PFSK-1 (cell line): ENCODE results near the gene KLK11.

ENCODE experiments used
- POLR2AphosphoS5 ChIP-seq: IDR thresholded peaks from 2 replicates; pipeline ENCODE4 v1.6.1; 2012; ENCODE audit warnings: low read depth, mild to moderate bottlenecking, control low read depth, low read length, moderate library complexity
- SIN3A ChIP-seq: IDR thresholded peaks from 2 replicates; pipeline ENCODE4 v1.6.1; 2012; ENCODE audit warnings: mild to moderate bottlenecking, low read length, moderate library complexity, borderline replicate concordance; ENCODE audit not compliant: insufficient read depth
- TAF1 ChIP-seq: IDR thresholded peaks from 2 replicates; pipeline ENCODE4 v1.6.1; 2012; ENCODE audit warnings: low read length, control low read depth, borderline replicate concordance; ENCODE audit not compliant: insufficient read depth

- no peak for TF ChIP-seq TAF1
- TF ChIP-seq SIN3A: no peak
- TF ChIP-seq POLR2AphosphoS5: no peak
Measured at GRCh38 chr19:51014242-51014641, 12.2 kb downstream of the KLK11 start.
